Endothelial cell of umbilical vein (primary cell): ENCODE data around the gene LRP1B. TPM values are rescaled to one million over a fixed set of nuclear protein-coding genes. Genes with fewer than 3 reads are reported as not detected.

Experiments
- BruUV-seq: library from RNA; stranded (reverse); fragments of 400-500 nt; replicated peaks from 2 replicates; lab custom pipeline; 2021; lab: Mats Ljungman, UMichigan
- CTCF ChIA-PET: fragments of 300-600, 350-600 bp; sonication (Branson Sonifier 250); formaldehyde crosslinking; loops from one replicate; lab custom pipeline; 2021; ENCODE audit warnings: antibody characterized with exemption, inconsistent platforms; lab: Charles Lee
- POLR2A ChIA-PET: fragments of 300-600, 350-600 bp; sonication (Branson Sonifier 250); formaldehyde crosslinking; loops from one replicate; lab custom pipeline; 2021; ENCODE audit warnings: antibody characterized with exemption, inconsistent platforms; lab: Charles Lee
- DNase-seq: peaks from one replicate; pipeline ENCODE4 v3.0.0-alpha.2; 2011; ENCODE audit warnings: low read depth, low spot score
- FAIRE-seq: peaks from 2 replicates; lab custom pipeline; 2011; peaks lifted over from hg19 to GRCh38; lab: Jason Lieb, UNC
- H2AFZ ChIP-seq: 2 replicates; pipeline ENCODE4 v1.6.0; 2012; ENCODE audit warnings: low read depth, low read length, control low read depth, inconsistent platforms
- H3K27ac ChIP-seq: 2 replicates; pipeline ENCODE4 v1.5.1; 2011; ENCODE audit warnings: low read depth, mild to moderate bottlenecking, control low read depth, low read length, moderate library complexity; ENCODE audit not compliant: insufficient read depth
- H3K27me3 ChIP-seq, 2 experiments: 2 replicates each; pipeline versions ENCODE4 v1.6.0 to v1.6.1; 2011; ENCODE audit warnings: low read length in 2 of 2, mixed read lengths in 1 of 2; ENCODE audit not compliant: control insufficient read depth in 2 of 2, insufficient read depth in 2 of 2
- H3K36me3 ChIP-seq, 2 experiments: 2 replicates in 1 of 2; 3 replicates in 1 of 2; pipeline ENCODE4 v1.5.1; 2011; ENCODE audit warnings: low read length in 2 of 2, mild to moderate bottlenecking in 1 of 2, moderate library complexity in 1 of 2; ENCODE audit not compliant: control insufficient read depth in 2 of 2, insufficient read depth in 2 of 2; ENCODE audit errors: extremely low read depth in 1 of 2
- H3K4me1 ChIP-seq: 3 replicates; pipeline ENCODE4 v1.5.1; 2011; ENCODE audit warnings: mild to moderate bottlenecking, low read length; ENCODE audit not compliant: control insufficient read depth, insufficient read depth; ENCODE audit errors: extremely low read depth
- H3K4me2 ChIP-seq: 2 replicates; pipeline ENCODE4 v1.6.1; 2011; ENCODE audit warnings: low read length, control low read depth, mixed read lengths; ENCODE audit not compliant: insufficient read depth
- H3K4me3 ChIP-seq, 3 experiments: fragments of 200-600 bp in 1 of 3; sonication (generic), shearing (Covaris generic) in 1 of 3; replicated peaks in 1 of 3; 2 replicates each; pipeline ENCODE4 v1.5.1; 2011 to 2016; ENCODE audit warnings: control low read depth in 3 of 3, low read length in 3 of 3, mild to moderate bottlenecking in 2 of 3, inconsistent platforms in 1 of 3, low read depth in 1 of 3, moderate library complexity in 1 of 3; ENCODE audit not compliant: insufficient read depth in 1 of 3
- H3K79me2 ChIP-seq: 2 replicates; pipeline ENCODE4 v1.6.0; 2012; ENCODE audit warnings: low read length, inconsistent platforms; ENCODE audit not compliant: control insufficient read depth, insufficient read depth
- H3K9ac ChIP-seq: replicated peaks from 2 replicates; pipeline ENCODE3; 2011; ENCODE audit warnings: low read length, control low read depth; ENCODE audit not compliant: insufficient read depth; ENCODE audit errors: extremely low read depth
- H3K9me1 ChIP-seq: replicated peaks from 3 replicates; pipeline ENCODE4 v1.6.0; 2011; ENCODE audit warnings: mild to moderate bottlenecking, low read length; ENCODE audit not compliant: control insufficient read depth, insufficient read depth; ENCODE audit errors: extremely low read depth
- H3K9me3 ChIP-seq: replicated peaks from 2 replicates; pipeline ENCODE4 v1.5.1; 2012; ENCODE audit warnings: low read length, inconsistent platforms; ENCODE audit not compliant: control insufficient read depth, insufficient read depth
- H4K20me1 ChIP-seq: replicated peaks from 2 replicates; pipeline ENCODE3; 2011; ENCODE audit warnings: mild to moderate bottlenecking, low read length; ENCODE audit not compliant: control insufficient read depth, insufficient read depth; ENCODE audit errors: extremely low read depth
- EZH2 ChIP-seq: IDR thresholded peaks from 2 replicates; pipeline ENCODE4 v1.6.1; 2012; ENCODE audit warnings: borderline replicate concordance, low read depth, mild to moderate bottlenecking, moderate library complexity, low read length, inconsistent platforms; ENCODE audit not compliant: severe bottlenecking
- FOS ChIP-seq: IDR thresholded peaks from 2 replicates; pipeline ENCODE4 v1.6.1; 2011; ENCODE audit warnings: mild to moderate bottlenecking, low read length, moderate library complexity, borderline replicate concordance; ENCODE audit not compliant: insufficient read depth
- GATA2 ChIP-seq: IDR thresholded peaks from 2 replicates; pipeline ENCODE4 v1.7.0; 2011; ENCODE audit warnings: low read depth, mild to moderate bottlenecking, moderate library complexity, mixed read lengths, low read length; ENCODE audit not compliant: insufficient read length, insufficient read depth
- JUN ChIP-seq: IDR thresholded peaks from 2 replicates; pipeline ENCODE4 v1.6.1; 2011; ENCODE audit warnings: borderline replicate concordance, low read depth; ENCODE audit not compliant: insufficient read length, insufficient read depth
- MAX ChIP-seq: IDR thresholded peaks from 2 replicates; pipeline ENCODE4 v1.6.1; 2011; ENCODE audit not compliant: insufficient read depth, insufficient read length
- MYC ChIP-seq: IDR thresholded peaks from one replicate; pipeline ENCODE4 v1.6.1; 2011; ENCODE audit warnings: mild to moderate bottlenecking, low read depth, low read length
- POLR2A ChIP-seq: IDR thresholded peaks from 2 replicates; pipeline ENCODE4 v1.6.1; 2012; ENCODE audit warnings: low read depth, mild to moderate bottlenecking, control low read depth, low read length
- POLR2AphosphoS5 ChIP-seq: IDR thresholded peaks from 2 replicates; pipeline ENCODE4 v1.6.1; 2012; ENCODE audit warnings: low read depth, mild to moderate bottlenecking, control low read depth, low read length, moderate library complexity; ENCODE audit not compliant: insufficient read depth
- dilution Hi-C: fragments of 300-500 bp; cut with MboI; formaldehyde crosslinking; loops from one replicate; pipeline ENCODE4 v1.15.0; 2019; ENCODE audit warnings: low sequenced_read_pairs; ENCODE audit not compliant: extremely low pct_ligation_motif_present
- intact Hi-C: fragments of 100-400 bp; cut with micrococcal nuclease; formaldehyde crosslinking; loops from one replicate; pipeline ENCODE4 v1.10.0; 2022
- polyA plus RNA-seq, 4 experiments: library from polyadenylated mRNA; depleted of rRNA in 3 of 4; stranded (reverse) in 3 of 4; unstranded in 1 of 4; fragments of >200 nt; gene quantifications; 2 replicates each; pipeline versions ENCODE4 v1.2.1 to v1.2.3, GENCODE V29; 2011 to 2012; ENCODE audit warnings: missing spikeins in 1 of 4
- total RNA-seq: library from RNA; stranded (reverse); gene quantifications from 2 replicates; pipeline ENCODE4 v1.2.3, GENCODE V29; 2021

The LRP1B gene
- total and polyA plus RNA-seq, 2 donors (not counting 3 experiments of a cell fraction or from before 2014, with no cell fraction given) = 0.03 to 0.07 TPM

- dilution Hi-C loops (no loop called here), intact Hi-C loops (no loop called here)
- BruUV-seq = no TSS peak
- CTCF ChIA-PET = no interaction called here
- H3K4me2 ChIP-seq = no peak overlapping the region
- no peaks in the 10 kb centered on the region for H3K9me1 ChIP-seq
- POLR2A ChIA-PET = no interaction called here
- no peaks in the 10 kb centered on the region for H4K20me1 ChIP-seq
- no peak for FAIRE-seq
- no peak for DNase-seq
- no peaks in the 10 kb centered on the region for H3K4me1 ChIP-seq
- TF ChIP-seq POLR2A (no peak), MYC (no peak)
- H3K79me2 ChIP-seq = no peaks in the 10 kb centered on the region
- no peak overlapping the region for H3K27ac ChIP-seq
- H3K27me3 ChIP-seq = no peaks in the 10 kb centered on the region
- no peak overlapping the region for H2AFZ ChIP-seq
- no peak overlapping the region for H3K4me3 ChIP-seq
- no peaks in the 10 kb centered on the region for H3K9me3 ChIP-seq
- no peaks in the 10 kb centered on the region for H3K36me3 ChIP-seq
- H3K9ac ChIP-seq = no peak overlapping the region
Measured at GRCh38 chr2:141316606-141317005, 814.2 kb downstream of the LRP1B start.

DNA sequence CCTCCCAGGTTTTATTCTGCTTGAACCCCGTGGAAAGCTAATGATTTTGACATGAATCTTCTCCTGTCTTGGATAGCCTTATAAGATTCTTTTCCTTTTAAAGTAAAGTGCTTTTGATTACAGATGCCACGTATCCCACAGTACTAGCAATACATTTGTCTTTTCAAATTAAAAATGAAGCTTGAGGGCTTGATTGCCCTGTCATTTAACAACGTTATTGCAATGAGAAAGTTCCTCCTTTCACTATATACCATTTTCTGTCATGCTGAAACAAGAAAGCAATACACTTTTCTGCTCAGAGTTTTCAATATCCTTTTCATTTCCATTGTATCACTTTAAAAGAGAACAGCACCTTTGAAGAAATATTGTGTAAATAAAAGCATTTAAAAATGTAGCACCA lies 814.7 kb downstream of the LRP1B start:
- Histone ChIP-seq H3K4me1 (no peaks in the 10 kb centered on the region), H2AFZ (no peak overlapping the region), H3K4me3 (no peak overlapping the region), H3K9ac (no peak overlapping the region), H3K79me2 (no peaks in the 10 kb centered on the region), H3K9me3 (no peaks in the 10 kb centered on the region), H3K9me1 (no peaks in the 10 kb centered on the region), H3K27ac (no peak overlapping the region), H4K20me1 (no peaks in the 10 kb centered on the region), H3K4me2 (no peak overlapping the region), H3K27me3 (no peaks in the 10 kb centered on the region), H3K36me3 (no peaks in the 10 kb centered on the region)
- DNase-seq (no peak), FAIRE-seq (no peak)
- BruUV-seq = no TSS peak
- intact Hi-C loops (no loop called here), dilution Hi-C loops (no loop called here)
- ChIA-PET POLR2A (no interaction called here), CTCF (no interaction called here)
- no peak for TF ChIP-seq MAX
- TF ChIP-seq POLR2AphosphoS5 = no peak
- TF ChIP-seq GATA2 = no peak
- TF ChIP-seq FOS = no peak
- no peak for TF ChIP-seq JUN
- no peak for TF ChIP-seq EZH2
